ENCODE results near the gene FAM107B. TPM values are rescaled to one million over a fixed set of nuclear protein-coding genes. Genes with fewer than 3 reads are reported as not detected.

Gene FAM107B
- total RNA-seq, 1 experiment from 2014 or later = 144 TPM

DNA sequence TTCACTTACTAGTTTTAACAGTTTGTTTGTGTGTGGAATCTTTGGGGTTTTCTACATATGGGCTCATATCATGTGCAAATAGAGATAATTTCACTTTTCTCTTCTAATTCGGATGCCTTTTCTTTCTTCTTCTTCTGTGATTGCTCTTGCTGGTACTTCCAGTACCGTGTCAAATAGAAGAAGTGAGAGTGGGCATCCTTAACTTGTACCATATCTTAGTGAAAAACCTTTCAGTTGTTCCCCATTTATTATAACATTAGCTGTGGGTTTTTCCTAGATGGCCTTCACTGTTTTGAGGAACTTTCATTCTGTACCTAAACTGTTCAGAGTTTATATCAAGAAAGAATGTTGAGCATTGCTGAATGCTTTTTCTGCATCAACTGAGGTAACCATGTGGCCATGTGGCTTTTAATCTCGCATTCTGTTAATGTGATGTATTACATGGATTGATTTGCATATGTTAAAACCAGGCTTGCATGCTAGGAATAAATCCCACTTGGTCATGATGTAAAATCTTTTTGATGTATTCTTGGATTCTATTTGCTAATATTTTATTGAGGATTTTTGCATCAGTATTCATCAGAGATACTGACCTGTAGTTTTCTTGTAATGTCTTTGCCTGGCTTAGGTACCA lies 78.7 kb downstream of the FAM107B start:
- ChIA-PET CTCF (no interaction called here), POLR2A (ENCODE audit: unreplicated experiment) (no interaction called here)
- Histone ChIP-seq H3K4me3 (no peak overlapping the region), H3K36me3 (ENCODE audit: low read depth) (no peaks in the 10 kb centered on the region), H3K27ac (no peak overlapping the region), H3K79me2 (ENCODE audit: low read depth) (no peaks in the 10 kb centered on the region), H4K20me1 (ENCODE audit: insufficient read depth) (no peaks in the 10 kb centered on the region), H3F3A (ENCODE audit: insufficient read depth, low read depth) (no peaks in the 10 kb centered on the region), H3K4me2 (no peak overlapping the region), H3K9me2 (ENCODE audit: insufficient read depth) (no peaks in the 10 kb centered on the region), H2AFZ (no peak overlapping the region), H3K4me1 (replicated peaks; ENCODE audit: insufficient read depth) (no peaks in the 10 kb centered on the region), H3K9me3 (ENCODE audit: insufficient read depth, low read depth) (no peaks in the 10 kb centered on the region), H3K27me3 (ENCODE audit: insufficient read depth, low read depth) (no peaks in the 10 kb centered on the region)
- TF ChIP-seq, protein P1, sequence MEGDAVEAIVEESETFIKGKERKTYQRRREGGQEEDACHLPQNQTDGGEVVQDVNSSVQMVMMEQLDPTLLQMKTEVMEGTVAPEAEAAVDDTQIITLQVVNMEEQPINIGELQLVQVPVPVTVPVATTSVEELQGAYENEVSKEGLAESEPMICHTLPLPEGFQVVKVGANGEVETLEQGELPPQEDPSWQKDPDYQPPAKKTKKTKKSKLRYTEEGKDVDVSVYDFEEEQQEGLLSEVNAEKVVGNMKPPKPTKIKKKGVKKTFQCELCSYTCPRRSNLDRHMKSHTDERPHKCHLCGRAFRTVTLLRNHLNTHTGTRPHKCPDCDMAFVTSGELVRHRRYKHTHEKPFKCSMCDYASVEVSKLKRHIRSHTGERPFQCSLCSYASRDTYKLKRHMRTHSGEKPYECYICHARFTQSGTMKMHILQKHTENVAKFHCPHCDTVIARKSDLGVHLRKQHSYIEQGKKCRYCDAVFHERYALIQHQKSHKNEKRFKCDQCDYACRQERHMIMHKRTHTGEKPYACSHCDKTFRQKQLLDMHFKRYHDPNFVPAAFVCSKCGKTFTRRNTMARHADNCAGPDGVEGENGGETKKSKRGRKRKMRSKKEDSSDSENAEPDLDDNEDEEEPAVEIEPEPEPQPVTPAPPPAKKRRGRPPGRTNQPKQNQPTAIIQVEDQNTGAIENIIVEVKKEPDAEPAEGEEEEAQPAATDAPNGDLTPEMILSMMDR (conservative IDR thresholded peaks at IDR 0.05) = no peak
- TF ChIP-seq EZH2 (IDR thresholded peaks at IDR 0.05; ENCODE audit: low read depth) = no peak
- intact Hi-C loops (cut with micrococcal nuclease; ENCODE audit: unreplicated experiment) = no loop called here
- DNase-seq = no peak
- BruUV-seq (replicated peaks) = no TSS peak

- no peak for TF ChIP-seq EZH2 (IDR thresholded peaks at IDR 0.05; ENCODE audit: low read depth)
- TF ChIP-seq, protein P1 (conservative IDR thresholded peaks at IDR 0.05) = no peak
- intact Hi-C loops (cut with micrococcal nuclease; ENCODE audit: unreplicated experiment) = no loop called here
- Histone ChIP-seq H3K4me3 (no peak overlapping the region), H2AFZ (no peak overlapping the region), H3K4me1 (replicated peaks; ENCODE audit: insufficient read depth) (no peaks in the 10 kb centered on the region), H3K9me2 (ENCODE audit: insufficient read depth) (no peaks in the 10 kb centered on the region), H3K9me3 (ENCODE audit: insufficient read depth, low read depth) (no peaks in the 10 kb centered on the region), H3K27ac (no peak overlapping the region), H4K20me1 (ENCODE audit: insufficient read depth) (no peaks in the 10 kb centered on the region), H3K79me2 (ENCODE audit: low read depth) (no peaks in the 10 kb centered on the region), H3K36me3 (ENCODE audit: low read depth) (no peaks in the 10 kb centered on the region), H3K4me2 (no peak overlapping the region), H3K27me3 (ENCODE audit: insufficient read depth, low read depth) (no peaks in the 10 kb centered on the region), H3F3A (ENCODE audit: insufficient read depth, low read depth) (no peaks in the 10 kb centered on the region)
- no TSS peak for BruUV-seq (replicated peaks)
- CTCF ChIA-PET = no interaction called here
- DNase-seq = no peak
- POLR2A ChIA-PET (ENCODE audit: unreplicated experiment) = no interaction called here
Observed at GRCh38 chr10:14693891-14694290, 80.8 kb downstream of the FAM107B start.

- Histone ChIP-seq H3K4me3 (no peak overlapping the region), H4K20me1 (ENCODE audit: insufficient read depth) (no peaks in the 10 kb centered on the region), H3K79me2 (ENCODE audit: low read depth) (no peaks in the 10 kb centered on the region), H3K4me2 (no peak overlapping the region), H3F3A (ENCODE audit: insufficient read depth, low read depth) (no peaks in the 10 kb centered on the region), H3K4me1 (replicated peaks; ENCODE audit: insufficient read depth) (peaks cover 3% of the 10 kb centered on the region; the same call in 1 of the 2 replicates), H3K27ac (no peak overlapping the region), H2AFZ (no peak overlapping the region), H3K9me3 (ENCODE audit: insufficient read depth, low read depth) (no peaks in the 10 kb centered on the region), H3K27me3 (ENCODE audit: insufficient read depth, low read depth) (no peaks in the 10 kb centered on the region), H3K36me3 (ENCODE audit: low read depth) (no peaks in the 10 kb centered on the region), H3K9me2 (ENCODE audit: insufficient read depth) (no peaks in the 10 kb centered on the region)
- TF ChIP-seq, protein P1 (conservative IDR thresholded peaks at IDR 0.05) = no peak
- no peak for TF ChIP-seq EZH2 (IDR thresholded peaks at IDR 0.05; ENCODE audit: low read depth)
- BruUV-seq (replicated peaks) = no TSS peak
- POLR2A ChIA-PET (ENCODE audit: unreplicated experiment) = no interaction called here
- no peak for DNase-seq
- intact Hi-C loops (cut with micrococcal nuclease; ENCODE audit: unreplicated experiment) = no loop called here
- CTCF ChIA-PET = no interaction called here
Observed at GRCh38 chr10:14692344-14693076, 82.2 kb downstream of the FAM107B start.

Measured in PC-9 (cell line).